ENCODE measurements around the gene TSC22D4.

TSC22D4 gene

GRCh38 chr7:100492738-100493475, 13.9 kb upstream of the TSC22D4 start:
- no peaks in the 10 kb centered on the region for H3K9me3 ChIP-seq (ENCODE audit: control insufficient read depth, low read length)
- H3K4me1 ChIP-seq (ENCODE audit: control insufficient read depth, insufficient read depth, low read length, poor library complexity, severe bottlenecking), result peaks cover 14% of the 10 kb centered on the region
- no peak overlapping the region for H3K4me3 ChIP-seq (ENCODE audit: extremely low read depth, insufficient read depth, low read length, poor library complexity, severe bottlenecking)
- peaks cover 15% of the 10 kb centered on the region for H3K36me3 ChIP-seq (ENCODE audit: control insufficient read depth, insufficient read depth, low read length)
- H3K27ac ChIP-seq (ENCODE audit: low read depth, low read length, severe bottlenecking), result no peak overlapping the region
- WGBS, 2 experiments (ENCODE audit: insufficient coverage in 2 of 2), result 87 to 97% methylated on average over 5 of the region's 5 CpGs

- 93 to 94% methylated on average over 4 to 5 of the region's 5 CpGs for WGBS, 2 experiments (ENCODE audit: insufficient coverage in 2 of 2)
- Histone ChIP-seq H3K4me1 (ENCODE audit: control insufficient read depth, insufficient read depth, low read length, poor library complexity, severe bottlenecking) (peaks cover 22% of the 10 kb centered on the region), H3K4me3 (ENCODE audit: extremely low read depth, insufficient read depth, low read length, poor library complexity, severe bottlenecking) (no peak overlapping the region), H3K36me3 (ENCODE audit: control insufficient read depth, insufficient read depth, low read length) (peaks cover 15% of the 10 kb centered on the region), H3K9me3 (ENCODE audit: control insufficient read depth, low read length) (no peaks in the 10 kb centered on the region), H3K27ac (ENCODE audit: low read depth, low read length, severe bottlenecking) (no peak overlapping the region)
These were observed 12.2 kb upstream of the TSC22D4 start for GRCh38 chr7:100491192-100491578.

- no peak overlapping the region for H3K4me3 ChIP-seq (ENCODE audit: extremely low read depth, insufficient read depth, low read length, poor library complexity, severe bottlenecking)
- no peak overlapping the region for H3K27ac ChIP-seq (ENCODE audit: low read depth, low read length, severe bottlenecking)
These were observed 11.6 kb upstream of the TSC22D4 start for GRCh38 chr7:100490483-100491191.

GRCh38 chr7:100489824-100490223, 10.8 kb upstream of the TSC22D4 start:
- H3K4me1 ChIP-seq (ENCODE audit: control insufficient read depth, insufficient read depth, low read length, poor library complexity, severe bottlenecking), result peaks cover 27% of the 10 kb centered on the region
- peaks cover 15% of the 10 kb centered on the region for H3K36me3 ChIP-seq (ENCODE audit: control insufficient read depth, insufficient read depth, low read length)
- no peaks in the 10 kb centered on the region for H3K9me3 ChIP-seq (ENCODE audit: control insufficient read depth, low read length)
- H3K27ac ChIP-seq (ENCODE audit: low read depth, low read length, severe bottlenecking), result no peak overlapping the region
- H3K4me3 ChIP-seq (ENCODE audit: extremely low read depth, insufficient read depth, low read length, poor library complexity, severe bottlenecking), result no peak overlapping the region
- 40 to 52% methylated on average over 1 to 3 of the region's 9 CpGs for WGBS, 2 experiments (ENCODE audit: insufficient coverage in 2 of 2)

More at GRCh38 chr7:100490483-100491191, 11.6 kb upstream of the TSC22D4 start:
- Histone ChIP-seq H3K9me3 (ENCODE audit: control insufficient read depth, low read length) (no peaks in the 10 kb centered on the region), H3K4me1 (ENCODE audit: control insufficient read depth, insufficient read depth, low read length, poor library complexity, severe bottlenecking) (peaks cover 25% of the 10 kb centered on the region), H3K36me3 (ENCODE audit: control insufficient read depth, insufficient read depth, low read length) (peaks cover 15% of the 10 kb centered on the region)
- WGBS, 2 experiments (ENCODE audit: insufficient coverage in 2 of 2), result 92 to 95% methylated on average over 10 to 20 of the region's 25 CpGs

GRCh38 chr7:100489121-100489520, 10.1 kb upstream of the TSC22D4 start:
- Histone ChIP-seq H3K27ac (ENCODE audit: low read depth, low read length, severe bottlenecking) (no peak overlapping the region), H3K36me3 (ENCODE audit: control insufficient read depth, insufficient read depth, low read length) (peaks cover 15% of the 10 kb centered on the region), H3K9me3 (ENCODE audit: control insufficient read depth, low read length) (no peaks in the 10 kb centered on the region), H3K4me3 (ENCODE audit: extremely low read depth, insufficient read depth, low read length, poor library complexity, severe bottlenecking) (no peak overlapping the region), H3K4me1 (ENCODE audit: control insufficient read depth, insufficient read depth, low read length, poor library complexity, severe bottlenecking) (peaks cover 31% of the 10 kb centered on the region)
- 87 to 95% methylated on average over 5 to 6 of the region's 10 CpGs for WGBS, 2 experiments (ENCODE audit: insufficient coverage in 2 of 2)

- Histone ChIP-seq H3K4me1 (ENCODE audit: control insufficient read depth, insufficient read depth, low read length, poor library complexity, severe bottlenecking) (peaks cover 27% of the 10 kb centered on the region), H3K36me3 (ENCODE audit: control insufficient read depth, insufficient read depth, low read length) (peaks cover 15% of the 10 kb centered on the region), H3K9me3 (ENCODE audit: control insufficient read depth, low read length) (no peaks in the 10 kb centered on the region), H3K4me3 (ENCODE audit: extremely low read depth, insufficient read depth, low read length, poor library complexity, severe bottlenecking) (no peak overlapping the region), H3K27ac (ENCODE audit: low read depth, low read length, severe bottlenecking) (no peak overlapping the region)
- 95% methylated on average over 16 to 42 of the region's 44 CpGs for WGBS, 2 experiments (ENCODE audit: insufficient coverage in 2 of 2)
These were observed 9.5 kb upstream of the TSC22D4 start for GRCh38 chr7:100488333-100489095.

- Histone ChIP-seq H3K4me1 (ENCODE audit: control insufficient read depth, insufficient read depth, low read length, poor library complexity, severe bottlenecking) (peaks cover 27% of the 10 kb centered on the region), H3K9me3 (ENCODE audit: control insufficient read depth, low read length) (no peaks in the 10 kb centered on the region), H3K4me3 (ENCODE audit: extremely low read depth, insufficient read depth, low read length, poor library complexity, severe bottlenecking) (no peak overlapping the region), H3K27ac (ENCODE audit: low read depth, low read length, severe bottlenecking) (no peak overlapping the region), H3K36me3 (ENCODE audit: control insufficient read depth, insufficient read depth, low read length) (peaks cover 9% of the 10 kb centered on the region)
- 91 to 92% methylated on average over 13 to 23 of the region's 30 CpGs for WGBS, 2 experiments (ENCODE audit: insufficient coverage in 2 of 2)
These were observed 7.9 kb upstream of the TSC22D4 start for GRCh38 chr7:100486753-100487446.

GRCh38 chr7:100486111-100486636, 7.2 kb upstream of the TSC22D4 start:
- peaks cover 9% of the 10 kb centered on the region for H3K36me3 ChIP-seq (ENCODE audit: control insufficient read depth, insufficient read depth, low read length)

GRCh38 chr7:100485471-100485876, 6.5 kb upstream of the TSC22D4 start:
- Histone ChIP-seq H3K9me3 (ENCODE audit: control insufficient read depth, low read length) (no peaks in the 10 kb centered on the region), H3K36me3 (ENCODE audit: control insufficient read depth, insufficient read depth, low read length) (peaks cover 9% of the 10 kb centered on the region), H3K27ac (ENCODE audit: low read depth, low read length, severe bottlenecking) (no peak overlapping the region), H3K4me1 (ENCODE audit: control insufficient read depth, insufficient read depth, low read length, poor library complexity, severe bottlenecking) (peaks cover 27% of the 10 kb centered on the region), H3K4me3 (ENCODE audit: extremely low read depth, insufficient read depth, low read length, poor library complexity, severe bottlenecking) (no peak overlapping the region)
- WGBS, 2 experiments (ENCODE audit: insufficient coverage in 2 of 2), result 46 to 65% methylated on average over 2 to 3 of the region's 4 CpGs

More at GRCh38 chr7:100486111-100486636, 7.2 kb upstream of the TSC22D4 start:
- Histone ChIP-seq H3K27ac (ENCODE audit: low read depth, low read length, severe bottlenecking) (no peak overlapping the region), H3K4me1 (ENCODE audit: control insufficient read depth, insufficient read depth, low read length, poor library complexity, severe bottlenecking) (peaks cover 27% of the 10 kb centered on the region), H3K9me3 (ENCODE audit: control insufficient read depth, low read length) (no peaks in the 10 kb centered on the region), H3K4me3 (ENCODE audit: extremely low read depth, insufficient read depth, low read length, poor library complexity, severe bottlenecking) (no peak overlapping the region)
- WGBS, 2 experiments (ENCODE audit: insufficient coverage in 2 of 2), result 93 to 95% methylated on average over 3 to 4 of the region's 5 CpGs

GRCh38 chr7:100484673-100485045, 5.6 kb upstream of the TSC22D4 start:
- H3K36me3 ChIP-seq (ENCODE audit: control insufficient read depth, insufficient read depth, low read length), result peaks cover 9% of the 10 kb centered on the region
- H3K9me3 ChIP-seq (ENCODE audit: control insufficient read depth, low read length), result no peaks in the 10 kb centered on the region
- peaks cover 23% of the 10 kb centered on the region for H3K4me1 ChIP-seq (ENCODE audit: control insufficient read depth, insufficient read depth, low read length, poor library complexity, severe bottlenecking)
- H3K27ac ChIP-seq (ENCODE audit: low read depth, low read length, severe bottlenecking), result no peak overlapping the region
- WGBS, 2 experiments (ENCODE audit: insufficient coverage in 2 of 2), result 85 to 87% methylated on average over 2 to 3 of the region's 6 CpGs
- H3K4me3 ChIP-seq (ENCODE audit: extremely low read depth, insufficient read depth, low read length, poor library complexity, severe bottlenecking), result peak overlapping the region; percentile 57

All from mesodermal cell (in vitro differentiated cells).